Measurements from ENCODE around the gene PUM2. TPM values are rescaled to one million over a fixed set of nuclear protein-coding genes. Genes with fewer than 3 reads are reported as not detected.

Gene PUM2
- total and polyA plus RNA-seq, 2 of the 13 experiments (the other 11 are each of a cell fraction or from before 2014, with no cell fraction given): 69.6 to 69.8 TPM

GRCh38 chr2:20215183-20216040 lies 135.2 kb downstream of the PUM2 start (continued):
- TF ChIP-seq ZNF704 (CRISPR knock-in tag; IDR thresholded peaks at IDR 0.05; ENCODE audit: borderline replicate concordance) (0 out of 2 replicates have a peak, but pooled peaks have one; percentile 88), DR1 (CRISPR knock-in tag; IDR thresholded peaks at IDR 0.05) (no peak), ZNF251 (CRISPR knock-in tag; IDR thresholded peaks at IDR 0.05) (peak; percentile 9; the same call in 1 of the 2 replicates), HOXA9 (CRISPR knock-in tag; IDR thresholded peaks at IDR 0.05; ENCODE audit: borderline replicate concordance) (no peak), ZNF576 (CRISPR knock-in tag; IDR thresholded peaks at IDR 0.05) (no peak), HES4 (CRISPR knock-in tag; IDR thresholded peaks at IDR 0.05; ENCODE audit: borderline replicate concordance) (no peak), GABPA (IDR thresholded peaks at IDR 0.05; ENCODE audit: low read depth, low read length) (no peak), GABPA (CRISPR knock-in tag; IDR thresholded peaks at IDR 0.05; ENCODE audit: low read depth) (no peak), SMARCE1 (IDR thresholded peaks at IDR 0.05; ENCODE audit: borderline replicate concordance) (no peak), SP4 (CRISPR knock-in tag; IDR thresholded peaks at IDR 0.05) (peak; percentile 48), NFIC (IDR thresholded peaks at IDR 0.05; ENCODE audit: low read length) (no peak), TFE3 (CRISPR knock-in tag; IDR thresholded peaks at IDR 0.05) (peak; percentile 86), ZNF773 (CRISPR knock-in tag; IDR thresholded peaks at IDR 0.05; ENCODE audit: borderline replicate concordance) (no peak), TAF15 (IDR thresholded peaks at IDR 0.05; ENCODE audit: low read depth, low read length, poor library complexity, severe bottlenecking) (no peak), WIZ (CRISPR knock-in tag; IDR thresholded peaks at IDR 0.05) (no peak), SP1 (IDR thresholded peaks at IDR 0.05) (no peak), SP1 (CRISPR knock-in tag; IDR thresholded peaks at IDR 0.05) (no peak), ZNF564 (CRISPR knock-in tag; IDR thresholded peaks at IDR 0.05) (no peak), AGO2 (optimal IDR thresholded peaks at IDR 0.05; ENCODE audit: low read depth, low read length) (peak; percentile 51), NFRKB (IDR thresholded peaks at IDR 0.05) (no peak), ZNF296 (CRISPR knock-in tag; conservative IDR thresholded peaks at IDR 0.05) (no peak), CHCHD3 (CRISPR knock-in tag; IDR thresholded peaks at IDR 0.05) (no peak), ZNF33B (CRISPR knock-in tag; IDR thresholded peaks at IDR 0.05) (no peak; the same call in 1 of the 2 replicates), NR1H2 (CRISPR knock-in tag; IDR thresholded peaks at IDR 0.05; ENCODE audit: borderline replicate concordance, low read depth) (peak; percentile 59; the same call in 1 of the 2 replicates), PCBP1 (IDR thresholded peaks at IDR 0.05; ENCODE audit: borderline replicate concordance, low read depth, low read length) (no peak), MEIS1 (CRISPR knock-in tag; IDR thresholded peaks at IDR 0.05; ENCODE audit: borderline replicate concordance) (peak; percentile 95; the same call in 1 of the 2 replicates), CC2D1A (CRISPR knock-in tag; IDR thresholded peaks at IDR 0.05) (no peak)
